ENCODE data around the gene PAK2.
"Not testable (repeated sequence)": the region's sequence is repeated elsewhere in the genome, so short reads cannot be mapped to it uniquely, and the experiment has no call there.

PAK2 gene

DNA sequence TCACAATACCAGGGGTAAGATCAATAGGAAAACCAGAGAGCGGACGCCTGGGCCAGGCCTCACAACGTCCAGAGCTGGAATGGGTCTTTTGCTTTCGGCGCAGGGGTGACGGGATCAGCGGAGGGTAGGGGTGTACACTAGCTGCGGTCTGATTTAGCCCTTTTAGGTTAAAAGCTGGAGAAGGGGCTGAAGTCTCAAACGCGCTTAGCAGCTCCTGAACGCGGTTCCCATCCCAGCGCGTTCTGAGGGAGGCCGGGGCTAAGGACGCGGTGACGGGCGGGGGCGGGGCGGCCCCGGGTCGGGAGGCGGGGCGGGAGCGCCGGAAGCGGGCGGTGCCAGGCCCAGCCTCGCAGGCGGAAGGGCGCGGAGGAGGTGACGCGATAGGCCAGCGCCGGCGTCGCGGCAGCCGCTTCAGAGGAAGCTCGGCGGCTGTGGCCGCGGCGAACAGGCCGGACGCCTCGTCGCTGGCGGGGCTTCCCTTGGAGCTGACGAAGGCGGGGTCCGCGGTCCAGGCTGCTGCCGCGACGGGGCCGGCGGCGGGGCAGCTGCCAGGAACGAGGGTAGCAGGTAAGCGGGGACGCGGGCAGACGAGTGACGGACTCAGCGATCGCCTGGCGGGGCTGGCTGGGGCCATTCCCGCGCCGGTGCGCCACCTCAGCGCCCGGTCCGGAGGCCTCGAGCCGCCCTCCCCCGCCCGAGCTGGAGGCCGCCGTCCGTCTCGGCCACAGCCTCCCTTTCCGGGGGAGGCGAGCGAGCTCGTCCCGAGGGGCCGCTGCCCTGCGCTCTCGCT is 128.0 kb downstream of the PAK2 start, which contains the start of gene SENP5:
Gene SENP5 (plus strand): TSS at position 414 of the 790 bp plus-strand sequence. CDS start 17,262 bp downstream, outside the sequence.
- no peaks in the 10 kb centered on the region for H3K36me3 ChIP-seq (ENCODE audit: insufficient read depth, low read depth, low read length)
- H3K4me3 ChIP-seq (ENCODE audit: low read length) = peak within 1 kb of the TSS; percentile 83
- H3K27me3 ChIP-seq (ENCODE audit: insufficient read depth, low read length) = no peaks in the 10 kb centered on the region
- H3K27ac ChIP-seq (ENCODE audit: low read length) = no peak within 1 kb of the TSS
- 0 out of 2 replicates have a peak, but pooled peaks cover 4% of the 10 kb centered on the region for H3K4me1 ChIP-seq (ENCODE audit: insufficient read depth, low read length)
- H3K9ac ChIP-seq (ENCODE audit: low read depth, low read length) = peak within 1 kb of the TSS; percentile 77
- peaks cover 7% of the 10 kb centered on the region for H3K9me3 ChIP-seq (ENCODE audit: insufficient read depth, low read depth, low read length)

- Histone ChIP-seq H3K27ac (ENCODE audit: low read length) (no peak overlapping the region), H3K36me3 (ENCODE audit: insufficient read depth, low read depth, low read length) (no peaks in the 10 kb centered on the region), H3K4me3 (ENCODE audit: low read length) (peak overlapping the region; percentile 83), H3K9me3 (ENCODE audit: insufficient read depth, low read depth, low read length) (peaks cover under 1% of the 10 kb centered on the region; the same call in 1 of the 2 replicates), H3K9ac (ENCODE audit: low read depth, low read length) (peak overlapping the region; percentile 76), H3K27me3 (ENCODE audit: insufficient read depth, low read length) (no peaks in the 10 kb centered on the region), H3K4me1 (ENCODE audit: insufficient read depth, low read length) (0 out of 2 replicates have a peak, but pooled peaks cover 4% of the 10 kb centered on the region)
Measured at GRCh38 chr3:196868297-196868661, 128.6 kb downstream of the PAK2 start.

DNA sequence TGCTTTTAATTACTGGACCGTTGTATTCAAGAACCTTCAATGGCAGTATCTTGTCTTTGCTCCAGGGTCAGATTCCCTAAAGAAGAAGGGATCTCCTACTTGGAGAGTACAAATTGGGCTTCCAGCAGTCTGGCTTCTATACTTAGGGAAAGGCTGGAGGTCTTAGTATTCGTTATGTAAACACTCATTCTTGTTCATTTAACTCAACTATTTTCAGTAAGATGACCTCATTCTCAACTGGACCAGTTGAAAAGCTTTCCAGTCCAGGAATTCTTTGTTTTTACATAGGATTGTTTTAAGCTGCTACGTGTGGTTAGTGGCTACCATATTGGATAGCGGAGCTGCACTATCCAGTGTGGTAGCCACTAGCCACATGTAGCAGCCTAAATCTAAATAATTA is 132.7 kb downstream of the PAK2 start:
- Histone ChIP-seq H3K9me3 (ENCODE audit: insufficient read depth, low read depth, low read length) (no peaks in the 10 kb centered on the region), H3K9ac (ENCODE audit: low read depth, low read length) (no peak overlapping the region), H3K27ac (ENCODE audit: low read length) (no peak overlapping the region), H3K4me3 (ENCODE audit: low read length) (no peak overlapping the region), H3K4me1 (ENCODE audit: insufficient read depth, low read length) (0 out of 2 replicates have a peak, but pooled peaks cover 4% of the 10 kb centered on the region), H3K27me3 (ENCODE audit: insufficient read depth, low read length) (no peaks in the 10 kb centered on the region), H3K36me3 (ENCODE audit: insufficient read depth, low read depth, low read length) (no peaks in the 10 kb centered on the region)

DNA sequence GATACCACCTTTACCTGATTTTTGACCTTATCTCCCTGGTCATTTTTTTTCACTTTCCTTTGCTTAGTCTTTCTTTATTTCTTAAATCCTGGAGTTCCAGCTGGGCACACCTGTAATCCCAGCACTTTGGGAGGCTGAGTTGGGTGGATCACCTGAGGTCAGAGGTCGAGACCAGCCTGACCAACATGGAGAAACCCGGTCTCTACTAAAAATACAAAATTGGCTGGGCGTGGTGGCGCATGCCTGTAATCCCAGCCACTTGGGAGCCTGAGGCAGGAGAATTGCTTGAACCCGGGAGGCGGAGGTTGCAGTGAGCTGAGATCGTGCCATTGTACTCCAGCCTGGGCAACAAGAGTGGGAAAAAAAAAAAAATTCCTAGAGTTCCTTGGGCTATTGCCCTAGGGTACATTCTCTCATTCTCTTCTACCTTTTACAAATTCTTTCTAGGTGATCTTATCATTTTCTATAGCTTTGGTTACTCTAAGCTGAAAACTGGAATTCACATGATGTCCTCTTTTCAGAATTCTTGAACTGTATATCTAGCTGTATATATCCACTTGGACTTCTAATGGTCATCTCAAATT is 134.9 kb downstream of the PAK2 start:
- not testable (repeated sequence) for H3K4me1 ChIP-seq (ENCODE audit: insufficient read depth, low read length); H3K9me3 ChIP-seq (ENCODE audit: insufficient read depth, low read depth, low read length); H3K9ac ChIP-seq (ENCODE audit: low read depth, low read length); H3K36me3 ChIP-seq (ENCODE audit: insufficient read depth, low read depth, low read length); H3K27ac ChIP-seq (ENCODE audit: low read length); H3K4me3 ChIP-seq (ENCODE audit: low read length); H3K27me3 ChIP-seq (ENCODE audit: insufficient read depth, low read length)

GRCh38 chr3:196875258-196875657 is 135.6 kb downstream of the PAK2 start:
- Histone ChIP-seq H3K36me3 (ENCODE audit: insufficient read depth, low read depth, low read length) (no peaks in the 10 kb centered on the region), H3K4me1 (ENCODE audit: insufficient read depth, low read length) (no peaks in the 10 kb centered on the region), H3K4me3 (ENCODE audit: low read length) (no peak overlapping the region), H3K27ac (ENCODE audit: low read length) (no peak overlapping the region), H3K9me3 (ENCODE audit: insufficient read depth, low read depth, low read length) (no peaks in the 10 kb centered on the region), H3K27me3 (ENCODE audit: insufficient read depth, low read length) (no peaks in the 10 kb centered on the region), H3K9ac (ENCODE audit: low read depth, low read length) (no peak overlapping the region)

Measured in iPS-20b (cell line).